Panc1 (cell line): Measurements from ENCODE around the gene CDYL2. TPM values are rescaled to one million over a fixed set of nuclear protein-coding genes. Genes with fewer than 3 reads are reported as not detected.

Experiments
- ATAC-seq: fragments of 200-7000 bp; cut with Tn5 transposase; 2 replicates; pipeline ENCODE4 v1.9.1; 2020; ENCODE audit warnings: mild to moderate bottlenecking, moderate library complexity
- BruUV-seq: library from RNA; stranded (reverse); fragments of 400-500 nt; replicated peaks from 2 replicates; lab custom pipeline; 2021; lab: Mats Ljungman, UMichigan
- CTCF ChIA-PET: fragments of 300-600 bp; sonication (Branson Sonifier 250); formaldehyde crosslinking; loops from one replicate; lab custom pipeline; 2022; ENCODE audit warnings: antibody characterized with exemption; lab: Charles Lee
- POLR2A ChIA-PET: fragments of 300-600 bp; sonication (Branson Sonifier 250); formaldehyde crosslinking; loops from one replicate; lab custom pipeline; 2022; ENCODE audit warnings: antibody characterized with exemption; lab: Charles Lee
- DNase-seq: peaks from one replicate; pipeline ENCODE4 v3.0.0-alpha.2; 2010; ENCODE audit warnings: low read depth, low spot score
- H3K27ac ChIP-seq: 2 replicates; pipeline ENCODE4 v1.5.1; 2011; ENCODE audit warnings: mild to moderate bottlenecking, low read length, inconsistent platforms
- H3K27me3 ChIP-seq: fragments of 200-500 bp; sonication (Bioruptor generic); 2 replicates; pipeline ENCODE4 v1.6.0; 2014; ENCODE audit warnings: low read length, inconsistent platforms; ENCODE audit not compliant: control insufficient read depth, insufficient read depth
- H3K36me3 ChIP-seq: fragments of 200-500 bp; sonication (Bioruptor generic); 2 replicates; pipeline ENCODE4 v1.5.1; 2014; ENCODE audit warnings: inconsistent platforms, mild to moderate bottlenecking, low read length, moderate library complexity; ENCODE audit not compliant: control insufficient read depth, insufficient read depth
- H3K4me1 ChIP-seq: 2 replicates; pipeline ENCODE4 v1.5.1; 2011; ENCODE audit warnings: inconsistent platforms, mild to moderate bottlenecking, low read length, moderate library complexity; ENCODE audit not compliant: control insufficient read depth, insufficient read depth
- H3K4me3 ChIP-seq, 2 experiments: 2 replicates each; pipeline ENCODE4 v1.5.1; 2011 to 2012; ENCODE audit warnings: low read depth in 2 of 2, low read length in 2 of 2, mild to moderate bottlenecking in 2 of 2, inconsistent platforms in 1 of 2, moderate library complexity in 1 of 2
- H3K9me3 ChIP-seq: fragments of 200-500 bp; sonication (Bioruptor generic); 2 replicates; pipeline ENCODE4 v1.5.1; 2014; ENCODE audit warnings: low read depth, mild to moderate bottlenecking, inconsistent platforms, low read length, moderate library complexity; ENCODE audit not compliant: control insufficient read depth, insufficient read depth
- CTCF ChIP-seq: fragments of 450-650 bp; IDR thresholded peaks from 2 replicates; pipeline ENCODE4 v1.5.1; 2017; ENCODE audit warnings: mild to moderate bottlenecking
- POLR2AphosphoS5 ChIP-seq: IDR thresholded peaks from 2 replicates; pipeline ENCODE4 v1.6.1; 2012; ENCODE audit warnings: mild to moderate bottlenecking, low read depth, low read length, moderate library complexity
- SIN3A ChIP-seq: IDR thresholded peaks from 2 replicates; pipeline ENCODE4 v1.6.1; 2012; ENCODE audit warnings: low read depth, mild to moderate bottlenecking, low read length, moderate library complexity, borderline replicate concordance; ENCODE audit not compliant: insufficient read depth
- TCF7L2 ChIP-seq: IDR thresholded peaks from 2 replicates; pipeline ENCODE4 v1.6.1; 2011; ENCODE audit warnings: mild to moderate bottlenecking, low read depth, low read length, inconsistent platforms
- in situ Hi-C: cut with HindIII; loops from 2 replicates; pipeline ENCODE4 v1.10.0; 2016; ENCODE audit warnings: low sequenced_read_pairs, low pct_unique_long_range_greater_than_20kb
- intact Hi-C: fragments of 100-400 bp; cut with micrococcal nuclease; formaldehyde crosslinking; loops from one replicate; pipeline ENCODE4 v1.10.0; 2022; ENCODE audit not compliant: unreplicated experiment
- total RNA-seq: library from RNA; stranded (reverse); gene quantifications from one replicate; pipeline ENCODE4 v1.2.1, GENCODE V29; 2021; ENCODE audit not compliant: unreplicated experiment
- TF ChIP-seq, protein P1 (sequence below), 2 experiments: IDR thresholded peaks; 2 replicates each; pipeline ENCODE4 v1.6.1; 2011 to 2012; ENCODE audit warnings: low read depth in 2 of 2, control low read depth in 1 of 2, low read length in 1 of 2, mild to moderate bottlenecking in 1 of 2, moderate library complexity in 1 of 2; ENCODE audit not compliant: insufficient read depth in 1 of 2

The CDYL2 gene
- total RNA-seq, 1 experiment from 2014 or later: 6.1 TPM

DNA sequence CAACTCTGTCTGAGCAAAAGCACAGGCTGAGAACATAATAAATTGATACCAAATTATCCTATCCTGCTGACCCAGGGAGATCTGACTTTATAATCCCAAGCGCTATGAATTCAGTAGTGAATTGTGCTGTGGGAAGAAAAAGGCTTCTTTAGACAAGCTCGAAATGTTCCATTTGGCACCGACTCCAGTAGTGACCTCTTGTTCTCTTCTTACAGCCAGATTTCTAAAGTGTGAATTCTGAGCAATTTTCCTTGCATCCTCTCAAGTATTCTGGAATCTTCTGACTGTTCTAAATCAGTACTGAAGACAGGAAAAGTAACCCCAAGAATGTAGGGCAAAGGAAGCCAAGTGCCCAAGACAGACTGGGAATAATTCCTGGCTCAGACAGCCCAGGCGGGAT, 58.2 kb downstream of the CDYL2 start:
- in situ Hi-C loops: no loop called here
- Histone ChIP-seq H3K36me3 (no peaks in the 10 kb centered on the region), H3K4me1 (no peaks in the 10 kb centered on the region), H3K9me3 (no peaks in the 10 kb centered on the region), H3K27me3 (no peaks in the 10 kb centered on the region), H3K4me3 (no peak overlapping the region), H3K27ac (no peak overlapping the region)
- ChIA-PET CTCF (no interaction called here), POLR2A (no interaction called here)
- ATAC-seq (no peak), DNase-seq (no peak)
- intact Hi-C loops: no loop called here
- BruUV-seq: no TSS peak
- no peak for TF ChIP-seq CTCF
- no peak for TF ChIP-seq SIN3A
- TF ChIP-seq TCF7L2: no peak
- no peak for TF ChIP-seq POLR2AphosphoS5
- TF ChIP-seq, protein P1, sequence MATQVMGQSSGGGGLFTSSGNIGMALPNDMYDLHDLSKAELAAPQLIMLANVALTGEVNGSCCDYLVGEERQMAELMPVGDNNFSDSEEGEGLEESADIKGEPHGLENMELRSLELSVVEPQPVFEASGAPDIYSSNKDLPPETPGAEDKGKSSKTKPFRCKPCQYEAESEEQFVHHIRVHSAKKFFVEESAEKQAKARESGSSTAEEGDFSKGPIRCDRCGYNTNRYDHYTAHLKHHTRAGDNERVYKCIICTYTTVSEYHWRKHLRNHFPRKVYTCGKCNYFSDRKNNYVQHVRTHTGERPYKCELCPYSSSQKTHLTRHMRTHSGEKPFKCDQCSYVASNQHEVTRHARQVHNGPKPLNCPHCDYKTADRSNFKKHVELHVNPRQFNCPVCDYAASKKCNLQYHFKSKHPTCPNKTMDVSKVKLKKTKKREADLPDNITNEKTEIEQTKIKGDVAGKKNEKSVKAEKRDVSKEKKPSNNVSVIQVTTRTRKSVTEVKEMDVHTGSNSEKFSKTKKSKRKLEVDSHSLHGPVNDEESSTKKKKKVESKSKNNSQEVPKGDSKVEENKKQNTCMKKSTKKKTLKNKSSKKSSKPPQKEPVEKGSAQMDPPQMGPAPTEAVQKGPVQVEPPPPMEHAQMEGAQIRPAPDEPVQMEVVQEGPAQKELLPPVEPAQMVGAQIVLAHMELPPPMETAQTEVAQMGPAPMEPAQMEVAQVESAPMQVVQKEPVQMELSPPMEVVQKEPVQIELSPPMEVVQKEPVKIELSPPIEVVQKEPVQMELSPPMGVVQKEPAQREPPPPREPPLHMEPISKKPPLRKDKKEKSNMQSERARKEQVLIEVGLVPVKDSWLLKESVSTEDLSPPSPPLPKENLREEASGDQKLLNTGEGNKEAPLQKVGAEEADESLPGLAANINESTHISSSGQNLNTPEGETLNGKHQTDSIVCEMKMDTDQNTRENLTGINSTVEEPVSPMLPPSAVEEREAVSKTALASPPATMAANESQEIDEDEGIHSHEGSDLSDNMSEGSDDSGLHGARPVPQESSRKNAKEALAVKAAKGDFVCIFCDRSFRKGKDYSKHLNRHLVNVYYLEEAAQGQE (IDR thresholded peaks at IDR 0.05; ENCODE audit: insufficient read depth in 1 of 2, low read depth in 2 of 2, low read length in 1 of 2): no peak

- Histone ChIP-seq H3K9me3 (no peaks in the 10 kb centered on the region; the same call in 1 of the 2 replicates), H3K36me3 (no peaks in the 10 kb centered on the region), H3K4me1 (no peaks in the 10 kb centered on the region), H3K4me3 (no peak overlapping the region), H3K27me3 (no peaks in the 10 kb centered on the region), H3K27ac (no peak overlapping the region)
- no peak for TF ChIP-seq CTCF
- no peak for TF ChIP-seq POLR2AphosphoS5
- TF ChIP-seq, protein P1 (IDR thresholded peaks at IDR 0.05; ENCODE audit: insufficient read depth in 1 of 2, low read depth in 2 of 2, low read length in 1 of 2): no peak
- no peak for TF ChIP-seq TCF7L2
- TF ChIP-seq SIN3A: no peak
- intact Hi-C loops: no loop called here
- no peak for DNase-seq
- CTCF ChIA-PET: no interaction called here
- in situ Hi-C loops: no loop called here
- no peak for ATAC-seq
- no TSS peak for BruUV-seq
- POLR2A ChIA-PET: no interaction called here
Observed at GRCh38 chr16:80744856-80745255, 59.5 kb downstream of the CDYL2 start.
